H9 (cell line): ENCODE results near the gene CCT2. TPM values are rescaled to one million over a fixed set of nuclear protein-coding genes. Genes with fewer than 3 reads are reported as not detected.

Experiments
- DNase-seq: peaks from one replicate; pipeline ENCODE4 v3.0.0-alpha.2; 2017
- H2AFZ ChIP-seq: one replicate; pipeline ENCODE4 v1.6.1; 2013; ENCODE audit warnings: mild to moderate bottlenecking, low read length, control low read depth, moderate library complexity
- H2AK5ac ChIP-seq: 2 replicates; pipeline ENCODE4 v1.6.1; 2013; ENCODE audit warnings: low read length, control low read depth, mixed read lengths; ENCODE audit not compliant: insufficient read length
- H2BK120ac ChIP-seq: one replicate; pipeline ENCODE4 v1.6.1; 2013; ENCODE audit warnings: low read depth, mild to moderate bottlenecking, low read length, control low read depth, inconsistent platforms; ENCODE audit not compliant: poor library complexity, severe bottlenecking
- H2BK12ac ChIP-seq: 2 replicates; pipeline ENCODE4 v1.6.1; 2013; ENCODE audit warnings: low read length, control low read depth, mixed read lengths, low read depth; ENCODE audit not compliant: insufficient read length
- H2BK15ac ChIP-seq: 2 replicates; pipeline ENCODE4 v1.6.1; 2013; ENCODE audit warnings: low read depth, low read length, control low read depth
- H2BK20ac ChIP-seq: one replicate; pipeline ENCODE4 v1.6.1; 2013; ENCODE audit warnings: low read depth, mild to moderate bottlenecking, low read length, control low read depth, inconsistent platforms; ENCODE audit not compliant: poor library complexity, severe bottlenecking
- H2BK5ac ChIP-seq: 2 replicates; pipeline ENCODE4 v1.6.1; 2013; ENCODE audit warnings: low read length, control low read depth, mixed read lengths; ENCODE audit not compliant: insufficient read length
- H3K14ac ChIP-seq: 2 replicates; pipeline ENCODE4 v1.6.1; 2013; ENCODE audit warnings: low read length, control low read depth; ENCODE audit not compliant: insufficient read depth
- H3K18ac ChIP-seq: 2 replicates; pipeline ENCODE4 v1.6.1; 2013; ENCODE audit warnings: low read depth, mild to moderate bottlenecking, mixed read lengths, low read length, control low read depth; ENCODE audit not compliant: insufficient read length
- H3K23ac ChIP-seq: 2 replicates; pipeline ENCODE4 v1.6.1; 2013; ENCODE audit warnings: low read length, control low read depth, mixed read lengths, low read depth; ENCODE audit not compliant: insufficient read length
- H3K23me2 ChIP-seq: 2 replicates; pipeline ENCODE4 v1.6.1; 2013; ENCODE audit warnings: low read depth, mild to moderate bottlenecking, mixed read lengths, low read length, control low read depth; ENCODE audit not compliant: insufficient read length, poor library complexity, severe bottlenecking
- H3K27ac ChIP-seq: 2 replicates; pipeline ENCODE4 v1.5.1; 2013; ENCODE audit warnings: low read length, control low read depth, mixed read lengths, low read depth; ENCODE audit not compliant: insufficient read length
- H3K27me3 ChIP-seq: 2 replicates; pipeline ENCODE4 v1.6.1; 2013; ENCODE audit warnings: low read length, control low read depth, inconsistent platforms; ENCODE audit not compliant: insufficient read depth
- H3K4ac ChIP-seq: 2 replicates; pipeline ENCODE4 v1.6.1; 2013; ENCODE audit warnings: low read depth, mild to moderate bottlenecking, control low read depth, inconsistent platforms, low read length, moderate library complexity
- H3K4me1 ChIP-seq: 2 replicates; pipeline ENCODE4 v1.6.1; 2013; ENCODE audit warnings: low read length, control low read depth, inconsistent platforms; ENCODE audit not compliant: insufficient read depth
- H3K4me2 ChIP-seq: 2 replicates; pipeline ENCODE4 v1.6.1; 2013; ENCODE audit warnings: low read length, control low read depth, mixed read lengths; ENCODE audit not compliant: insufficient read length, insufficient read depth
- H3K56ac ChIP-seq: 2 replicates; pipeline ENCODE4 v1.6.1; 2013; ENCODE audit warnings: low read depth, mild to moderate bottlenecking, mixed read lengths, low read length, control low read depth; ENCODE audit not compliant: insufficient read length
- H3K79me1 ChIP-seq: 2 replicates; pipeline ENCODE4 v1.6.1; 2013; ENCODE audit warnings: low read depth, mild to moderate bottlenecking, moderate library complexity, low read length, control low read depth, inconsistent platforms; ENCODE audit not compliant: insufficient read depth, poor library complexity, severe bottlenecking
- H3K79me2 ChIP-seq: 2 replicates; pipeline ENCODE4 v1.6.1; 2013; ENCODE audit warnings: low read length, control low read depth, inconsistent platforms; ENCODE audit not compliant: insufficient read depth
- H3K9ac ChIP-seq: 2 replicates; pipeline ENCODE4 v1.6.1; 2013; ENCODE audit warnings: low read length, control low read depth, mixed read lengths; ENCODE audit not compliant: insufficient read length; ENCODE audit errors: extremely low read depth
- H3K9me3 ChIP-seq: one replicate; pipeline ENCODE4 v1.6.1; 2013; ENCODE audit warnings: low read depth, low read length, inconsistent platforms; ENCODE audit not compliant: control insufficient read depth
- H3T11ph ChIP-seq: one replicate; pipeline ENCODE4 v1.6.1; 2013; ENCODE audit warnings: mild to moderate bottlenecking, low read length, control low read depth, inconsistent platforms
- H4K20me1 ChIP-seq: one replicate; pipeline ENCODE4 v1.6.1; 2013; ENCODE audit not compliant: control insufficient read depth, insufficient read length, insufficient read depth
- H4K5ac ChIP-seq: 2 replicates; pipeline ENCODE4 v1.6.1; 2013; ENCODE audit warnings: low read depth, mild to moderate bottlenecking, mixed read lengths, low read length, control low read depth; ENCODE audit not compliant: insufficient read length
- H4K8ac ChIP-seq: replicated peaks from 2 replicates; pipeline ENCODE4 v1.6.1; 2013; ENCODE audit warnings: low read length, control low read depth, mixed read lengths, low read depth; ENCODE audit not compliant: insufficient read length
- H4K91ac ChIP-seq: 2 replicates; pipeline ENCODE4 v1.6.1; 2013; ENCODE audit warnings: low read depth, mild to moderate bottlenecking, moderate library complexity, mixed read lengths, low read length, control low read depth; ENCODE audit not compliant: insufficient read length
- H3K27ac Mint-ChIP-seq, 3 experiments: 2 replicates in 2 of 3; 3 replicates in 1 of 3; pipeline ENCODE4 v1.8.0; 2020 to 2021; ENCODE audit warnings: mixed read lengths in 3 of 3, mild to moderate bottlenecking in 1 of 3, moderate library complexity in 1 of 3
- H3K27me3 Mint-ChIP-seq: 2 replicates; pipeline ENCODE4 v1.8.0; 2021; ENCODE audit warnings: low read depth, mild to moderate bottlenecking, moderate library complexity, mixed read lengths
- H3K36me3 Mint-ChIP-seq, 3 experiments: 2 replicates in 2 of 3; 3 replicates in 1 of 3; pipeline ENCODE4 v1.8.0; 2020 to 2021; ENCODE audit warnings: low read depth in 3 of 3, mixed read lengths in 3 of 3; ENCODE audit not compliant: insufficient read depth in 1 of 3
- H3K4me1 Mint-ChIP-seq, 2 experiments: 2 replicates each; pipeline ENCODE4 v1.8.0; 2020; ENCODE audit warnings: mixed read lengths in 2 of 2
- H3K4me3 Mint-ChIP-seq, 2 experiments: 2 replicates in 1 of 2; 3 replicates in 1 of 2; pipeline ENCODE4 v1.8.0; 2020 to 2021; ENCODE audit warnings: mild to moderate bottlenecking in 2 of 2, mixed read lengths in 2 of 2, moderate library complexity in 1 of 2
- H3K9me3 Mint-ChIP-seq, 2 experiments: 2 replicates in 1 of 2; 3 replicates in 1 of 2; pipeline ENCODE4 v1.8.0; 2020; ENCODE audit warnings: mild to moderate bottlenecking in 2 of 2, mixed read lengths in 2 of 2, moderate library complexity in 1 of 2
- CTCF ChIP-seq: fragments of 200-600 bp; sonication (generic); conservative IDR thresholded peaks from 3 replicates; pipeline ENCODE4 v1.8.0; 2021; ENCODE audit warnings: antibody characterized with exemption, mild to moderate bottlenecking
- WGBS: extraction: QIAGEN DNeasy Blood & Tissue Kit; methylation state at CpG from one replicate; pipeline ENCODE4 v1.1.7; 2013; ENCODE audit warnings: missing lambda C conversion rate, low lambda C conversion rate, mixed read lengths; ENCODE audit not compliant: insufficient read length; ENCODE audit errors: extremely low coverage; 5-methylcytosine and 5-hydroxymethylcytosine counted together
- total RNA-seq: library from RNA; stranded (reverse); gene quantifications from 2 replicates; pipeline ENCODE4 v1.2.1, GENCODE V29; 2021

CCT2 gene
- total RNA-seq, 1 experiment from 2014 or later, result 405 TPM

- Mint-ChIP-seq H3K4me3 (no peak overlapping the region), H3K27me3 (no peaks in the 10 kb centered on the region; the same call in 1 of the 2 replicates), H3K9me3 (no peaks in the 10 kb centered on the region), H3K27ac (no peak overlapping the region), H3K36me3 (no peaks in the 10 kb centered on the region), H3K4me1 (no peaks in the 10 kb centered on the region)
- Histone ChIP-seq H3K23ac (no peak overlapping the region), H2AK5ac (no peak overlapping the region), H2BK20ac (no peak overlapping the region), H3K79me2 (no peaks in the 10 kb centered on the region), H4K8ac (no peak overlapping the region), H3K9ac (no peak overlapping the region), H3K4me1 (no peaks in the 10 kb centered on the region), H4K20me1 (no peaks in the 10 kb centered on the region), H3K18ac (no peak overlapping the region), H2BK15ac (no peak overlapping the region), H3K27ac (no peak overlapping the region), H2BK12ac (no peak overlapping the region), H3K14ac (no peak overlapping the region), H2BK120ac (no peak overlapping the region), H4K5ac (no peak overlapping the region), H3K56ac (no peak overlapping the region), H3K27me3 (no peaks in the 10 kb centered on the region), H3K79me1 (no peaks in the 10 kb centered on the region), H3K9me3 (no peaks in the 10 kb centered on the region), H3T11ph (no peak overlapping the region), H3K4me2 (no peak overlapping the region), H3K23me2 (no peaks in the 10 kb centered on the region), H2AFZ (no peak overlapping the region), H2BK5ac (no peak overlapping the region), H3K4ac (no peak overlapping the region), H4K91ac (no peak overlapping the region)
- WGBS, result no CpG with 5 or more reads among the region's 6 CpGs
- no peak for TF ChIP-seq CTCF
- no peak for DNase-seq
These were observed 57.3 kb downstream of the CCT2 start for GRCh38 chr12:69642531-69642930.
